SKM-1 treated with dmso at 0.1 percent for 144 hours (cell line): Measurements from ENCODE around the gene ZNF469.
A peak's percentile ranks its signal among the peaks of the same experiment; 100 is the strongest.

Experiments
- DNase-seq: peaks from one replicate; lab custom pipeline; 2025; ENCODE audit not compliant: unreplicated experiment; lab: John Stamatoyannopoulos, UW

ZNF469 gene, protein sequence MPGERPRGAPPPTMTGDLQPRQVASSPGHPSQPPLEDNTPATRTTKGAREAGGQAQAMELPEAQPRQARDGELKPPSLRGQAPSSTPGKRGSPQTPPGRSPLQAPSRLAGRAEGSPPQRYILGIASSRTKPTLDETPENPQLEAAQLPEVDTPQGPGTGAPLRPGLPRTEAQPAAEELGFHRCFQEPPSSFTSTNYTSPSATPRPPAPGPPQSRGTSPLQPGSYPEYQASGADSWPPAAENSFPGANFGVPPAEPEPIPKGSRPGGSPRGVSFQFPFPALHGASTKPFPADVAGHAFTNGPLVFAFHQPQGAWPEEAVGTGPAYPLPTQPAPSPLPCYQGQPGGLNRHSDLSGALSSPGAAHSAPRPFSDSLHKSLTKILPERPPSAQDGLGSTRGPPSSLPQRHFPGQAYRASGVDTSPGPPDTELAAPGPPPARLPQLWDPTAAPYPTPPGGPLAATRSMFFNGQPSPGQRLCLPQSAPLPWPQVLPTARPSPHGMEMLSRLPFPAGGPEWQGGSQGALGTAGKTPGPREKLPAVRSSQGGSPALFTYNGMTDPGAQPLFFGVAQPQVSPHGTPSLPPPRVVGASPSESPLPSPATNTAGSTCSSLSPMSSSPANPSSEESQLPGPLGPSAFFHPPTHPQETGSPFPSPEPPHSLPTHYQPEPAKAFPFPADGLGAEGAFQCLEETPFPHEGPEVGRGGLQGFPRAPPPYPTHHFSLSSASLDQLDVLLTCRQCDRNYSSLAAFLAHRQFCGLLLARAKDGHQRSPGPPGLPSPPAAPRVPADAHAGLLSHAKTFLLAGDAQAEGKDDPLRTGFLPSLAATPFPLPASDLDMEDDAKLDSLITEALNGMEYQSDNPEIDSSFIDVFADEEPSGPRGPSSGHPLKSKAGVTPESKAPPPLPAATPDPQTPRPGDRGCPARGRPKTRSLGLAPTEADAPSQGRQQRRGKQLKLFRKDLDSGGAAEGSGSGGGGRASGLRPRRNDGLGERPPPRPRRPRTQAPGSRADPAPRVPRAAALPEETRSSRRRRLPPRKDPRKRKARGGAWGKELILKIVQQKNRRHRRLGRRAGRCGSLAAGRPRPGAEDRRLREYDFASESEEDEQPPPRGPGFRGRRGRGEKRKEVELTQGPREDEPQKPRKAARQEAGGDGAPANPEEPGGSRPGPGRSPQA (N-terminal part only)

DNA sequence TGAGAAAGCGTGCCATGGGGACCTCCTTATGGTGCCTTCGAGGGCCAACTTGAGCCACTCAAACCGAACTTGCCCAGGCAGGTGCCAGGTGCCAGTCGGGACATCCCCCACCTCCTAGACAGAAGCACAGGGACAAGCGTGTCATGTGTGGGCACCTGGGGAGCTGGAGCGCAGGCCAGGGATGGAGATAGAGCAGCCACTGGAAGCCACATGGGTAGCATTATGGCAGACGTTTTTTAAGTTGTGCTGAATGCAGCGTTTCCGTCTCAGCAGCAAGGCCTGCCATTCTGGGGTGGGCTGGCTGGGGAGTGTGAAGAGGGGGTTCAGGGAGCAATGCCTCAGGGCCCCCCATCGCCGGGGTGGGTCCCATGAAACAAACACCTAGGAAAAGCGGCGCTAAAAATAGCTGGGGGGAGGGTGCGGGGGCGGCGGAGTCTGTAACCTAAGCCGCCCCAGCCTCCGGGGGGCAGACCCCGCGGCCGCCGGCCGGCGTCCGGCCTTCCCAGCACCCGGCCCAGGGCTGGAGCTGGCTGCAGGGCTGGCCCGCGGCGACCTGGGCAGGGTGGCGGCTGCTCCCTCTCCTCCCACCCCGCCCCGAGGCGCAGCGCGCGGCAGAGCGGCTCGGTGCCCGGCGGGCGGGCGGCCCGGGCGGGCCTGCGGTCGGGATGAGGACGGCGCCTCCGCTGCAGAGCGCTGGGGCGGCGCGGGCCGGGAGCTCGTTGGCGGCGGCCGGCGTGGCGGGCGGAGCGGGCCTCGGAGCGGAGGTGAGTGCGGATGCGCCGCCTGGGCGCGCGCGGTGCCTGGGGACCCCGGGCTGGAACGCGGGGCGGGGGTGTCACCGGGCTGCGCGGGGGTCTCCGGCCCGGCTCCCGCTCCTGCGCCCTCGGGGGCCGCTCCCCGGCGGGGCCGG lies at the start of gene ZNF469:
Gene ZNF469, plus strand, starts transcription at position 469 of the 910 bp plus-strand sequence. CDS start 44,512 bp downstream, outside the sequence.
- DNase-seq: no peak

DNA sequence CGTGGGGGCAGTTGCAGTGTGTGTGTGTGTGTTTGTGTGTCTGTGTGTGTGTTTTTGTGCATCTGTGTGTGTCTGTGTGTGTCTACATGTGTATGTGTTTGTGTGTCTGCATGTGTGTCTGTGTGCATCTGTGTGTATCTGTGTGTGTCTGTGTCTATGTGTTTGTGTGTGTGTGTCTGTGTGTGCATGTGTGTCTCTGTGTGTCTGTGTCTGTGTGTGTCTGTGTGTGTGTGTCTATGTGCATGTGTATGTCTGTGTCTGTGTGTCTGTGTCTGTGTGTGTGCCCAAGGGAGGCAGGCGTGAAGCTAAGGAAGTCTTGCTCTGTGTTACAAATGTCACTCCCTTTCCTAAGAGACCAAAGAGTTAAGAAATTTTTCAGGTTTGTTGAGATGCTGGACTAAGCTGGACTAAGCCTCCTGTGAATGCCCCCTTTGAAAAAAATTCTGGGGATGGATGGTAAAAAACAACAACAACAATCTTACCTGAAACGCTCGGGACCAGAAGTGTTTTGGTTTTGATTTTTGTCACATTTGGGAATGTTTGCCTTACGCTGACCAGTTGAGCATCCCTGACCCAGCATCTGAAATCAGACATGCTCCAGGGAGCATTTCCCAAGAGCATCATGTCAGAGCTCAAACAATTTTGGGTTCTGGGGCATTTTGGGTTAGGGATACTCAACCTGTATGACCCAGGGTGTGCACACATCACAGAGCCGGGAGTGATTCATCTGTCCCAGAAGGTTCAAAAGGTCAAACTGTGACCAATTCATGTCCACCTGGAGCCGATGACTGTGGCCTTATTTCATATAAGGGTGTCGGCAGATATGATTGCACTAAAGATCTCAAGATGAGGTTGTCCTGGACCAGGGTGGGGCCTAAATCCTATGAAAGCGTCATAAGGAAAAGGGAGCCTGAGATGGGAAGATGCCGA lies 48.6 kb upstream of the ZNF469 start:
- DNase-seq: no peak

DNA sequence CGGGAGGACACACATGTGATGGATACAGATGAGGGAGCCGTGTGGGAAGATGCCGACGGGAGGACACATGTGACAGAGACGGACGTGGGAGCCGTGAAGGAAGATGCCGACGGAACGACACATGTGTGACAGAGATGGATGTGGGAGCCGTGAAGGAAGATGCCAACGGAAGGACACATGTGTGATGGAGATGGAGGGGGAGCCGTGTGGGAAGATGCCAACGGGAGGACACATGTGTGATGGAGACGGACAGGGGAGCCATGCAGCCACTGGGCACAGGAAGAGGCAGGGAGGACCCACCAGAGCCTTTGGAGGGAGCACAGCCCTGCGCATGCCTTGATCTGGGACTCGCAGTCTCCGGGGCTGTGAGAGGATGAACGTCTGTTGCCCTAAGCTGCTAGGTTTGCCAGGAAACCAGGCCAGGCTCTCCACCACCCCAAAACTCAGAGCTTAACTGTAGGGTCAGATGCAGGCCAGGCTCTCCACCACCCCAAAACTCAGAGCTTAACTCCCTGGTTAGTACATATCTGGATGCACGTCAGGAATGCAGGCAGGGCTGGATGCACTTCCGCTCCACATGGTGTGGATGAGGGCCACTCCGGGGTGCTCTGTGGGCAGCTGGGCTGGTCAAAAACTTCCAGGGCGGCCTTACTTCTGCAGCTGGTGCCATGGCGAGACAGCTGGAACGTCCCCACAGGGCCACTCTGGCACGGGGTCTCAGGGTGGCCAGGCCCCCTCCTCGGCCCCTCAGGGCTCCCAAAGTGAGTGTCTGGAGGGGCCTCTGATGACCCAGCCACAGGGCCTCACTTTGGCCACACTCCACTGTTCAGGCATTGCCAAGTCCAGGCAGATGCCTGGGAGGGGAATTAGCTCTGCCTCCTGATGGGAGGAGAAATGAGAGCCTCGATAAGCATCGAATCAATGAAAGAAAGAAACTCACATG lies 47.7 kb upstream of the ZNF469 start:
- no peak for DNase-seq

DNA sequence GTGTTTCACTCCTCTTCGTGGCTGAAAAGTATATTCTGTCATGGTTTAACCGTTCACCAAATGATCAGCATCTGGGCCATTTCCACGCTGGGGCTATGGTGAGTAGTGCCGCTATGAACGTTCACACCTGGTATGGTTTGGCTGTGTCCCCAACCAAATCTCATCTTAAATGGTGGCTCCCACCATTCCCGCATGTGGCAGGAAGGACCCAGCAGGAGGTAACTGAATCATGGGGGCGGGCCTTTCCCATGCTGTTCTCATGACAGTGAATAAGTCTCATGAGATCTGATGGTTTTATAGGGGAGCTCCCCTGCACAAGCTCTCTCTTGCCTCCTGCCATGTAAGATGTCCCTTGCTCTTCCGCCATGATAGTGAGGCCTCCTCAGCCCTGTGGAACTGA lies 45.7 kb upstream of the ZNF469 start:
- no peak for DNase-seq

DNA sequence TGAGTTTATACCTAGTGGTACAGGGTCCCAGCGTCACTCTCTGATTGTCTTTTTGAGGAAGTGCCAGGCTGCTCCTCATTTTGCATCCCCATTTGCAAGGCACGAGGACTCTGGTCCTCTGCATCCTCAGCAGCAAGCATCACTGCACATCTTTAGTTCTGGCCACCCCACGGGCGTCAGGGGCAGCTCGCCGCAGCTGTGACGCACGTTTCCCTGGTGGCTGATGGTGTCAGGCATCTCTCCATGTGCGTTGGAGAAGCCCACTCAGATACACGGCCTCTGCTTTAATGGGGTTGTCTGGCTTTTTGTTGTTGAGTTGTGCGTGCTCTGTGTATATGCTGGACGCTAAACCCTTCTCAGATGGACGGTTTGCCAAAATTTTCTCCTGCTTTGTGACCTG lies 45.2 kb upstream of the ZNF469 start:
- DNase-seq: no peak

DNA sequence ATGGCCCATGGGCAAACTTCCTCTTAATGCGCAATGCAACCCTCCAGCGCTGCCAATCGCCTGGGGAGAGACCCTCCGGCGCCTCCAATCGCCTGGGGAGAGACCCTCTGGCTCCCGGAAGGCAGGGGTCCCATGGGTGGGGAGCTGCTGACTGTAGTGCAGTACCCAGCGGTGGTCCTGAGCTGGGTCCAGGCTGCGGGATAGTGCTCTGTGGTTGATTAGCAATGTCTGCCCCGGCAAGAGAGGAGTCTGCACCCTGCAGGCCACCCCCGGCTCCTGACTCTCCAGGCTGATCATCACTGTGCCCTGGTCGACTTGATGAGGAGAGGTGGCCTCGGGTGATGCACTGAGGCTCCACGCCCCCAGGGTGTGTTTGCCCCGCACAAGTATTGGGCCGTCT lies 44.6 kb upstream of the ZNF469 start:
- DNase-seq: no peak

DNA sequence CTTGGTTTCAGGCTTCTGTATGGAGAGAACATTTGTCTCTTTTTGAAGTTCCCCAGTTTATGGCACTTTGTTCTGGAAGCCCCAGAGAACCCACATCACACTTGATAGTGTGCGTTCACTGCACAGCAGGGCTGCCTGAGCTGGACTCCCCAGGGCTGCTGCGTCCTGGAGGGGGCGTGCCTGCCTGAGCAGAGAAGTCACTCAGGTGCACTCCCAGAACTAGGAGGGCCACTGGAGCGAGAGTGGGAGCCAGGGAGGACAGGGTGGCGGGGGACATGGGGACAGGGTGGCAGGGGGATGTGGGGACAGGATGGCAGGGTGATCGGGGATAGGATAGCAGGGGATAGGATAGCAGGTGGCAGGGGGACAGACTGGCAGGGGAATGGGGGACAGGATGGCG lies 43.9 kb upstream of the ZNF469 start:
- DNase-seq: no peak

DNA sequence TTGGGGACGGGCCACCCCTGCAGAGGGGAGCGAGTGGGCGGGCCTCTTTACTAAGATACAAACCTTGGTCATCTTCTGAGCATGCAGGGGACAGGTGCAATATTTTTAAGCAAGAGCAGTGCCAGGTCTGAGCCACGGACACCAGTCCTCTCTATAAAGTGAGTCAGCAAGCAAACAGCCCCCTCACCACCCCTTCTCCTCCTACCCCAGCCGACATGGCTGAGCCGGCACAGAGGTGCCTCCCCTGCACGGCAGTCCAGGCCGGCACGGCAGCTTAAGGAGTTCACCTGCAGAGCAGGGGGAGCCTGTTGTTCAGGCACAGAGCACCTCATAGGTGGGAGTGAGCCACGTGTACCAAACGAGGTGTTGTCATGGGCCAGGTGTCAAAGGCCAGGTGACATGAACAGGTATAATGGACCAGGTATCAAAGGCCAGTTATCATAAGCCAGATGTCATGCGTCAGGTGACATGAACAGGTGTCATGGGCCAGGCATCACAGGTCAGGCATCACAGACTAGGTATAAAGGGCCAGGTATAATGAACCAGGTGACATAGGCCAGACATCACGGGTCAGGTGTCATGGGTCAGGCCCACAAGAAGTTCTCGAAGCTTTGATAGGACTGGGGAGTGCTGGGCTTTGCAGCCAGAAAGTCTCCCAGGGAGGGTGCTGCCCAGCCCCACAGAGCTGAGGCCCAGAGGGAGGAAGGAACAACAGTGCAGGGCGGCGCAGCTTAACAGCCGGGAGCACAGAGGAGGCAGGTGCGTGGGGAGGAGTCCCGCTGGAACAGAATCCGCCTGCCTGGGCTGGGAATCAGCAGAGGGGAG lies 42.6 kb upstream of the ZNF469 start:
- DNase-seq: no peak

DNA sequence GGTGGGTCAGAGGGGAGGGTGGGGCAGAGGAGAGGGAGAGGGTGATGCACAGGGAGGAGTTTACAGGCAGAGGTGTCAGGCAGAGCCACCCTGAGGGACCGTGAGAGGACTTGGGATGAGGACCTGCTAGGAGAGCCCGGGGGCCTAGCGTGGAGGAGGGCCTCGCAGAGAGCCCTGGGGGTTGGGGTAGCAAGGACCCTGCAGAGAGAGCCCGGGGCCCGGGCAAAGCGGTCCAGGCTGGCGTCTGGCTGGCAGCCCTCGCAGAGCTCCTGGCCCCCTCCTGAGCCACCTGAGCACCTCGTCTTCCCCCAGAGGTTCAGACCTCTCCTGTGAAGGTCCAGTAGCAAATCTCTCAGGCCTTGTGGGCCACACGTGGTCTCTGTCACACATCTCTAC lies 42.0 kb upstream of the ZNF469 start:
- DNase-seq: peak; percentile 1

DNA sequence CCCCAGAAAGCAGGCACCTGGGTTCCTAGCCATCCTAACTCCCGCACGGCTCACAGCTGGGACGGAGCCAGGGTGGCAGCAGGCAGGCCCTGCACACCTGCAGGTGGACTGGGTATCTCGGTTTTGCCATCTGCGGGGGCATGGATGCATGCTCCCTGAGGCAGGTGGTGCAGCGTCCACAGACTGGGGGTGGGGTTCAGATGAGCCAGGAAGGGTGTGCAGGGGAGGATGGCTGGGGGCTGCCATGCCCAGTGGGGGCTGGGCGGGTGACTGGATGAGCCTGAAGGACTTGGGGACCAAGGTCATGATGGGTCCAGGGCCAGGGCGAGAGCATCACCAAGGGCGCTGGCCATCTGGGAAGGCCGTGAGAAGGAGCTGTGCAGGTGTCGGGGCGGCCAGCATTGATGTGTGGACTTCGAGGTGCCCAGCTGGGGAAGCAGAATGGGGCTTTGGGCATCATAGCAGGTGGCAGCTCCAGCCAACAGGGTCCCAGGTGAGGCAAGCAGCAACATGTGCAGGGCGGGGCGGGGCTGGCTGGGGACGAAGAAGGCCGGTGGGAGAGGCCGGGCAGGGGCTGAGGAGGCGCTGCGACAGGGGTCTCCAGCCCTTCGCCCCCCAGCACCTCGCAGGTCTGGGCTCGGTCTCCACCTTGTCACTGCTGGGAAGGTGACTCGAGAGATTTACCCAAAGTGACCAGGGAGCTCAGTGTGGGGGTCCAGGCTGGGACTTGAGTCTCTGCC lies 41.0 kb upstream of the ZNF469 start:
- no peak for DNase-seq

DNA sequence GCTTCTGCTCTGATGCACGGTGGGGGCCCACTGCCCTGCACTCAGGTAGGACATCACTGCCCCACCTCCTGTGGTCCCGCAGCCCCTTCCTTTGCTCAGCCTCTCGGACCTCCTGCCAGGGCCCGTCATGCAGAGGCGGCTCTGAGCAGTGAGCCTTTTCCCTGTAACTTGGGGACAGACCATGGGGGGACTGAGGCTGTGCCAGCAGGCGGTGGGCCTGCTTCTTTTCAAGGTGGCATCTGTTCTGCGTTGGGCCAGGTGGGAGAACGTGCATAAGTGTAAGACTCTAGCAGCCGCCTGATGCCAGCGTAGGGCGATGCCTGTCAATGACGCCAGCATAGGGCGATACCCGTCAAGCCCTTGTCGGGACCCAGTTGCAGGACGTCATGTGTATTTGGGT lies 40.3 kb upstream of the ZNF469 start:
- DNase-seq: no peak

DNA sequence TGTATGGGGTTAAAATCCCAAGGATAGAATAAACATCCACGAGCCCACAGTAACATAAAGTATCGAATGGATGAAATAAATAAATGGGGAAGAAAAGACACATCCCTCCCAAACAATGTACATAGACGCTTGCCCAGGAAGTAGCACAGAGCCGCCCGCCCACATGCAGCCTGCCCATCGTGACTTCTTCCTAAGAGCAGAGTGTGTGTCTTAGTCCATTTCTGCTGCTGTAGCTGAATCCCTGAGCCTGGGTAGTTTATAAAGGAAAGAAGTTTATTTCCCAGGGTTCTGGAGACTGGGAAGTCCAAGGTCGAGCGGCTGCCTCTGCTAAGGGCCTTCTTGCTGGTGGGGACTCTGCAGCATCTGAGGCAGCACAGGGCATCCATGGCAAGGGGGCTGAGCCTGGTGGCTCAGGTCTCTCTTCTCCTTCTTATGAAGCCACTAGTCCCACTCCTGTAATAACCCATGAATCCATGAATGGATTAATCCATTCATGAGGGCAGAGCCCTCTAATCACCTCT lies 39.4 kb upstream of the ZNF469 start:
- DNase-seq: no peak

DNA sequence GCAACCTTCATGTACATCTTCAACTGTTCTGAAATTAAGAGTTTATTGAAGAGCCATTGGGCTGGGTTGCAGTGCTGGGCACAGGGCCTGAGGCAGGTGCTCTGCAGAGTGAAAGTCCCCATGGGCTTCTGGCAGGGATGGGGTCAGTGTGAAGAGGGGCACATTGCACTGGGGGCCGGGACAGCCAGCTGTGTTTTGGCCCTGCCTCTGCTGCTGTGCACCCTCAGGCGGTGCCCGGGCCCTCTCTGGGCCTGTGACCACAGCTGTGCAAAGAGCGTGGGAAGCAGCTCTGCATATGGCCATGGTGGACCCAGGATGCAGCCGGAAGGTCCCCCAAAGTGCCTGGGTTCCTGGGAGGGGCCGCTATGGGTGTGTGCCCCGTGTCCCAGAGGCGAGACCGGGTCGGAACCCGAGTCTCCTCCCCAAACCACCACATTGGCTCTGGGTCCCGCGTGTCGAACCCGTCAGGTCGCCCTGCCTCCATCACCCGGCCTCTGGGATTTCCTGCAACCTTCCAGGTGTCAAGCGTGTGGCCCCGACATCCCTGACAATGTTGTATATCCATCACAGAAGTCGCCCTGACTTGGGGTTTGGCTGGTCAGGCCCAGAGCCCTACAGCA lies 38.2 kb upstream of the ZNF469 start:
- no peak for DNase-seq

DNA sequence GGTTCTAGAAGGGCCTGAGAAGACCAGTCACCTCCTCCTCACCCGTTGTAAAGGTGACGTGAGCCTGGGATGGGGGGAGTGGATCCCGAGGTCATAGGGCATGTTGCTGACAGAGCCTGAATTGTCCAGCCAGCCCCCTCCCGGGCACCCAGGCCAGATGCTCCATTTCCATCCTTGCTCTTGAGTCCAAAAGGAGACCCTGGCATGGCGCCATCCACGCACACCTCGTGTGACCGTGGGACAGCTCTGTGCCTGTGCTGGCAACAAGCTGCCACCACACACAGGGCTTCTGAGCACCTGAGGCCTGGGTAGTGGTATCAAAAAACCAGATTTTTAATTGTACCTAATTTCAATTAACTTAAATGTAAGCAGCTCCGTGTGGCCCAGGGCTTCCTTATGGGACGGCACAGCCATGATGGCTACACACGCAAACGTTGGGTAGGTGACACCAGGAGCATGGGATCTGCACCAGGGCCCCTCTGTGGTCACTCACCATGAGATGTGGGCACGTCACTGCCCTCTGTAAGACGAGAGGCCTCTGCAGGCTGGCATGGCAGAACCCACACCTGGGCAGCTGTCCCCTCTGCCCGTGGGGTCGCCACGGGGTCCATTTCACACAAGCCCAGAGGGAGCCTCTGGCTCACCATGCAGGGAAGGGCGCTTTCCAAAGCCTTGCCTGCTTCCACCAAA lies 37.6 kb upstream of the ZNF469 start:
- DNase-seq: no peak

DNA sequence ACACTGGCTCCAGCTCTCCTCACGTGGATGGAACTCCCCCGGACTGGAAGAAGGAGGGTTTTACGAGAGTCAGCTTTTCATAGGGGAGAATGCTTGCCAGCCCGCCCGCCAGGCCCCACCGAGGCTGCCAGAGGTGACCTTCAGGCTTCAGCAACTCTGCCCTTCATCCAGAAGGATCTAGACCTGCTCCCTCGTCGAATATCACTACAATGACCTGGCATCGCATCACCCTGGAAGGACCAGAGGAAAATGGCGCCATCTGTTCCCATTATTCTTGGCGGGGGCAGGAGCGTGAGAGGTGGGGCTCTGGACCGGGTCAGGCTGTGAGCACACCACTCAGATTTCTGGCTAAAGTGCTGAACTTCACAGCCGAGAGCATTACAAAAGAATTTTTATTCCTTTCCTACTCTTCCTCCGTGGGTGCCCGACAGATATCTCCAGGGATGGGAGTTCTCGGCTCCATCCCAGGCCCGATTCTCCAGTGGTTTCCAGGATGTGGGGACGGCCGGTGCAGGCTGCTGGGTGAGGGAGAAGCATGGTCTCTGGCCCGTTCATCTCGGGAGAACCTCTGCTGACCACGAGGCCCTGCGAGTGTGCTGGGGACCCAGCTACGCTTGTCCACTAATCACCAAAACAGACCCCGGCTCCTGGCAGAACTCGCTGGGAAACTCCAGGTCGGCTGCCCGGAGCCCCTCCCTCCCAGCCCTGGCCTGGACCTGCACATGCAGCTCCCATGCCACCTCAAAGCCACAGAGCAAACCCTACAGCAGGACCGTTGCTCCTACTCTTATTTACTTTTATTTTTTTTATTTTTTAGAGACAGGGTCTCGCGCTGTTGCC lies 36.8 kb upstream of the ZNF469 start:
- DNase-seq: no peak
